Measurements from ENCODE around the gene FHIP1A.

- no peak for TF ChIP-seq POLR2A (IDR thresholded peaks at IDR 0.05)
- TF ChIP-seq CTCF (IDR thresholded peaks at IDR 0.05) = no peak
These were observed 22.8 kb downstream of the FHIP1A start for GRCh38 chr4:151431728-151432127.

Measured in prostate gland (tissue), 2 donors.